SK-N-SH treated with all-trans-retinoic acid at 6 μM for 48 hours (cell line): Measurements from ENCODE around the gene PLB1.

ENCODE experiments used
- PATZ1 ChIP-seq: fragments of 250-450 bp; sonication (Bioruptor Pico); IDR thresholded peaks from 2 replicates; pipeline ENCODE4 v1.8.0; 2020; ENCODE audit warnings: mild to moderate bottlenecking, moderate library complexity, borderline replicate concordance
- TSHZ2 ChIP-seq: fragments of 250-450 bp; sonication (Bioruptor Pico); IDR thresholded peaks from 2 replicates; pipeline ENCODE4 v1.5.0; 2020; ENCODE audit warnings: mild to moderate bottlenecking, moderate library complexity

GRCh38 chr2:28450901-28451565, 44.8 kb upstream of the PLB1 start:
- TF ChIP-seq PATZ1 (CRISPR knock-in tag) (no peak), TSHZ2 (CRISPR knock-in tag) (no peak)
